GM12891 (cell line): ENCODE data around the gene KRT17. TPM values are rescaled to one million over a fixed set of nuclear protein-coding genes. Genes with fewer than 3 reads are reported as not detected.
A peak's percentile ranks its signal among the peaks of the same experiment; 100 is the strongest.

Source experiments
- DNase-seq: peaks from one replicate; pipeline ENCODE4 v3.0.0; 2011; ENCODE audit warnings: low spot score; ENCODE audit not compliant: insufficient read length
- FAIRE-seq: peaks from 2 replicates; lab custom pipeline; 2011; peaks lifted over from hg19 to GRCh38; lab: Jason Lieb, UNC
- PAX5 ChIP-seq: IDR thresholded peaks from 2 replicates; pipeline ENCODE4 v1.6.1; 2011; ENCODE audit warnings: low read length, moderate library complexity, mild to moderate bottlenecking; ENCODE audit not compliant: insufficient read depth, severe bottlenecking
- POLR2A ChIP-seq: IDR thresholded peaks from 2 replicates; pipeline ENCODE4 v1.6.1; 2011; ENCODE audit warnings: low read depth, low read length, control low read depth
- POLR2AphosphoS5 ChIP-seq: IDR thresholded peaks from 2 replicates; pipeline ENCODE4 v1.6.1; 2011; ENCODE audit warnings: low read depth, low read length, control low read depth
- POU2F2 ChIP-seq: IDR thresholded peaks from 2 replicates; pipeline ENCODE4 v1.6.1; 2011; ENCODE audit warnings: low read depth, mild to moderate bottlenecking, control low read depth, low read length, moderate library complexity
- SPI1 ChIP-seq: IDR thresholded peaks from 2 replicates; pipeline ENCODE4 v1.6.1; 2011; ENCODE audit warnings: low read depth, low read length, control low read depth
- TAF1 ChIP-seq: IDR thresholded peaks from 2 replicates; pipeline ENCODE4 v1.6.1; 2011; ENCODE audit warnings: low read depth, low read length, control low read depth
- polyA plus RNA-seq: library from polyadenylated mRNA; unstranded; fragments of >200 nt; gene quantifications from one replicate; pipeline ENCODE4 v1.2.1, GENCODE V29; 2012; ENCODE audit warnings: low read depth, missing spikeins, inconsistent platforms; ENCODE audit not compliant: missing spikeins

KRT17 gene
- polyA plus RNA-seq, result 2.0 TPM

DNA sequence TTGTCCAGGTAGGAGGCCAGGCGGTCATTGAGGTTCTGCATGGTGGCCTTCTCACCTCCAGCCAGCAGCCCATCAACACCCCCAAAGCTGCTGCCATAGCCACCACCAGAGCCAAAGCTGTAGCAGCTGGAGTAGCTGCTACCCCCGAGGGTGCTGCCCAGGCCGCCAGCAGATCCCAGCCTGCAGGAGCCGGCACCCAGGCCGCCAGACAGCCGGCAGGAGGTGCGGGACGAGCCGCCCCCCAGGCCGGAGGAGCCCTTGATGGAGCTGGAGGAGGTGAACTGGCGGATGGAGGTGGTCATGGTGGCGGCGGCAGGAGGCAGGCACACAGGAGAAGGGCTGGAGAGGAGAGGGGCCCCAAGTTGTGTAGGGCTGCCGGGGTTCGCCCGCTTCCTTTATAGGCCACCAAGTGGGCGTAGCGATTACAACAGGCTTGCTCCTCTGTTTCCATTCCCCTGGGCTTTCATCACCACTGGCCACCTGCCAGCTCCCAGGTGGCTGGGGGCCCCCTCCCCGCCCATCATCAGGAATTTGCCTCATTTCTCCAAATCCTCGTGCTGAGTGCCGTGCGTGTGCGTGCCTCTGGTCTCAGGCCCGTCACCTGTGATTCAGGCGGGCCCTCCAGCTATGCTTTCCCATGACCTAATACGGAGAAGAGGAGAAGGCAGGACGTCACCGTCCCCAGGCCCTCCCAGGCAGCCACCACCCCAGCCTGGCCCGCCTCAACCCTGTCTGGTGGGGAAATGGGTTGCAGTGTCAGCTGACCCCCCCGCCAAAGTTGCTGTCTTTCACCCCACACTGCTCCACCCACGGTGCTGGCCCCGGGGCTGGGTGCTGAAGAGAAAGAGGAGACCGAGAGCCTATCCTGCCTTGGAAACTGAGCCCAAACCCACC is at the start of gene KRT17:
Gene KRT17, minus strand, starts transcription at position 368 of the 894 bp plus-strand sequence. Its CDS starts 66 bp downstream, at position 302.
- TF ChIP-seq PAX5, result no peak
- TF ChIP-seq POU2F2, result no peak
- no peak for TF ChIP-seq TAF1
- no peak for TF ChIP-seq SPI1
- no peak for TF ChIP-seq POLR2AphosphoS5
- TF ChIP-seq POLR2A, result no peak
- FAIRE-seq, result no peak
- no peak for DNase-seq

DNA sequence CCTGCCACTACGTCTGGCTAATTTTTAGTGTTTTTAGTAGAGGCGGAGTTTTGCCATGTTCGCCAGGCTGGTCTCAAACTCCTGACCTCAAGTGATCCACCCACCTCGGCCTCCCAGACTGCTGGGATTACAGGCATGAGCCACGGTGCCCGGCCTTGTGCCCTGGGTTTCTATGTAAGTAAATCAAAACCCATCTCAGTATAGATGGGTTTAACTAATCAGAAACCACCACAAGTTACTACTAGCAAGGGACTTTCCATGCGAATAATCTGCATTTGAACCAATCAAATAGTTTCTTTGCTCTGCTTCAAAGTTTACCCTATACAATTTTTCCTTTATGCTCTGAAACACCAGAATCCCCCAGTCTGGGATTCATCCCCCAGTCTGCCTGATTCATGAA is 47.8 kb upstream of the KRT17 start:
- no peak for DNase-seq
- no peak for FAIRE-seq

DNA sequence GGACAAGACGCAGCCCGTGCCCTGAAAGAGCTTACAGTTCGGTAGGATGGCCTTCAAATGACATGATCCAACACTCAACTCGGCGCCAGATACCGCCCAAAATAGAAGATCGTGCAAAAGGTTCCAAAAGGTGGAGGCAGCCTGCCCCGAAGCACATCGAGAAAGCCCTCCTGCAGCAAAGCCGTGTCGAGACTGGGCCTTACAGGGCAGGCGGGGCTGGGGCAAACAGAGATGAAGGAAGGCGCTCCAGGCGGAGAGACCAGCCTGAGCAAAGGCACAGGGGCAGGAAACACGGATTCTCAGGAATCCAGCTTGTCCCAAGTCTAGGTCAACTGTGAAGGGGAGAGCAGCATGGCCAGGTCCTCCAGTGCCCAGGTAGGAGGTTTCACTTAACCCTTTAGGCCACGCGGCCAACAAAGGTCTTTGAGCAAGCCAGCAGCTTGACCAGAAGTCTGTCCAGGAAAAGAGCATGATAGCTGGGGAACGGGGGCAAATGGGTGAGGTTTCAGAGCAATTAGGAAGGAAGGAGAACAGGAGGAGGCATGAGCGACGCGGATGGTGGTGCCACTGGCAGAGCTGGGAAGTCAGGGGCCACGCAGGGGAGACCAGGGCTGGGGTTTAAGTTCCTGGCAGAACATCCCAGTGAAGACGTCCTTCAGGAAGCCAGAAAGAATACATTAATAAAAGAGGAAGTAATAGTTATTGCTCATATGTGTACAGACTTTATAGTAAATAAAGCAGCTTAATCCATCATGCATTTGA is 43.1 kb upstream of the KRT17 start:
- no peak for TF ChIP-seq POLR2A
- FAIRE-seq, result no peak
- DNase-seq, result no peak

More for the DNA sequence above, 47.8 kb upstream of the KRT17 start:
- no peak for TF ChIP-seq POLR2A

DNA sequence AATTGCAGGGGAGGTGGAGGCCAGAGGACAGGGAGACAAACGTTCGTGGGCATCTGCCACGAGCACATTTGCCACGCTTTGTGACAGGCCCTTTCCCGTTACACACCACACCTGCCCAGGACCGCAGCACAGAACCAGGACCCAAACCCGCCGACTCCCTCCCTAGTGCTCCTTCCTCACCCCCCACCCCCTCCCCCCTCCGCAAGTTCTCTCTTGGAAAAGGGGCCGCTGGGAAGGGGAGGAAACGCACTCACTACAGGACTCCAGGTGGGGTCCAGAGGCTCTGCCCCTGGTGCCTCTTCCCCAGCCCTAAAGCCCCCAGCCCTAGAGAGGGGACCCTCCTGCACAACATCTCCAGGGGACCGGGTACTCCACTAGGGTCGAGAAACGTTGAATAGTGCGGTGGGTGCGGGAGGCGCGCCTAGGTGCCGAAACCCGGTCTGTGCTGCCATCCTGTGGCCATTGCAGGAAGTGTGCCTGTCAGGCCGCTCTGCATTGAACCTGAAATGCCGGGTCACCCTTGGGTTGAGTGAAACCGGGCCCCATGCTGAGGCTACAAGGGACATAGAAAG is 42.4 kb upstream of the KRT17 start:
- no peak for TF ChIP-seq TAF1
- no peak for TF ChIP-seq POLR2AphosphoS5
- TF ChIP-seq POU2F2, result no peak
- TF ChIP-seq SPI1, result no peak
- TF ChIP-seq PAX5, result no peak
- no peak for TF ChIP-seq POLR2A
- FAIRE-seq, result peak; percentile 92
- DNase-seq, result peak; percentile 75

DNA sequence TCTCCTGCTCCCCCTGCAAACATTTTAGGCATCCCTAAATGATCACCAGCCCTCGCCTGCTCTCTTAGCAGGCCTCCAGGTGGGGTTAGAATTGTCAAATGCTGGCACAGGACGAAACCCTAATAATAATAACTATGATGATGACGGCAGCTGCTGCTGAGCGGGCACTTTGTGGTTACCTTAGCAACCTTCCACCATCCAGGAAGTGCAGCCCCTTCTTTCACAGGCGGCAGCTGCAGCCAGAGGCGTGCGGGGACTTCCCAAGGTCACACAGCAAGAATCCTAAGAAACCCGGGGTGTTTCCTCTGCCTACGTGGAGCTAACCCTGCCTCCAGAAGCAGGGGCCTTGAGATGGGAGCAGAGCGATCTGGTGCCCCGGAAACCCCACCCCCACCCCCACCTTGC is 41.9 kb upstream of the KRT17 start:
- no peak for FAIRE-seq
- DNase-seq, result no peak
- TF ChIP-seq PAX5 (no peak), POLR2A (no peak), TAF1 (no peak), POU2F2 (no peak), SPI1 (no peak), POLR2AphosphoS5 (no peak)

DNA sequence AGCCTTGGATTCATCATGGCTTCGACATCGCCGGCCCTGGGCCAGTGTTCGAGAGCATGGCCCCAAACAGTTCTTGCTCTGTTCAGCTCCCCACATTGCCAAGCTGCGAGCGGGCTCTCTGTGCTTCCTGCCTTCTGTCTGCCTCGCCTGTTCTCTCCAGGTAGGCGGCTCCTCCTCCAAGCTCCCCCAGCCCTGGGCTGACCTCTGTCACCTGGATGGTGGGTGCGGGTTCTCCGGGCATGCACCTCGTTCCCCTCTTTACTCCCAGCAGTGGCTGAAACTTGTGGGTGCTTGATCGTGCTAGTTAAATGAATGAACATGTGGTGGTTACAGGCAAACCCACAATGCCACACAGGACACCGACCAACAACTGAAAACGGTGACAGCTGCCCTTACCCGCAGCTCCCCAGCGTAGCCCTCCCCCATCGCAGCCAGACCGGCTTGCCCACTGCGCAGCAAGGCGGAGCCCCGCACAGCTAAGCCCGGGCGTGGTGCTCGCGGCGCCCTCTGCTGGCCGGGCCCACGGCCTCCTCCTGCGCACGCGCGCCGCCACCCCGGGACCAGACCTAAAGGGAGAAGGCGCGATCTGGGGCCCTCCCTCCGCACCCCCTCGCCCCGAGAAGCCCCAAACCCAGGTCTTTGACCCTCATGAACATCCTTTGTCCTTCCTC is 41.3 kb upstream of the KRT17 start:
- peak; percentile 92 for DNase-seq
- FAIRE-seq, result peak; percentile 92
- 0 out of 2 replicates have a peak, but pooled peaks have one; percentile 16 for TF ChIP-seq POLR2A
- no peak for TF ChIP-seq SPI1
- 0 out of 2 replicates have a peak, but pooled peaks have one; percentile 12 for TF ChIP-seq POU2F2

DNA sequence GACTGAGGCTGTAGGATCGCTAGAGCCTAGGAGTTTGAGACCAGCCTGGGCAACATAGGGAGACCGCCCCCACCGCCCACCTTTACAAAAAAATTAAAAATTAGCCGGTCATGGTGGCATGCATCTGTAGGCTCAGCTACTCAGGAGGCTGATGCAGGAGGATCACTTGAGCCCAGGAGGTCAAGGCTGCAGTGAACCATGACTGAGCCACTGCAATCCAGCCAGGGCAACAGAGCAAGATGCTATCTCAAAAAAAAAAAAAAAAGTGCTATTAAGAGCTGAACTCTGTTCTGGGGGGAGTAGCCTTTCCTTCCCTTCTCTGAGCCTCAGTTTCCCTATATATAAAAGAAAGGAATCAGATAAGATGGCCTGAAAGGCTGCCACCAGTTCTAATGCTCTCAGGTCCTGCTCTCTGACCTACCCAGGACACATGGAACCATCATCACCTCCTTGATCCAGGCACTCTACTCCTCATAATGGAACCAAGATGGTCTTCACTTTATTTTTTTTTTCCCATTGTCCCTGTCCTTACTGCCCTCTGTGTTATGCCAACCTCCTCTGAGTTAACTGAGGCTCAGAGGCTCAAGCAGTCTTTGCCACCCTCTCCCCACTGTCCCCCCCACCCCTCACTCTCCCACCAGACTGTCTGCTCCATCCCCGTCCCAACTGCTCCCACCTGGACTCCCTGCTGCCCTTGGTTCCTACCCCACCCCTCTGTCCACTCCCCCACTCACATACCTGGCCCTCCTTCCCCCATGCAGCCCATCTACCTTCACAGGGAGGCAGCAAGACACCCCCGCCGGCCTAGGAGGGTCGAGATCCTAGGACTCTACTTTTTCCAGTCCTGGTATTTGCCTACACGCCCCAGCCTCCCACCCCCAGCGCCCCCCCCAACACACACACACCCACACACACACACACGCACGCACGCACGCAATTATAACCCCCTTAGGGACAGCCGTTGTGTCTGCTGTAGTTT is 40.5 kb upstream of the KRT17 start:
- DNase-seq (no peak), FAIRE-seq (no peak)
- no peak for TF ChIP-seq POLR2AphosphoS5
- no peak for TF ChIP-seq SPI1
- TF ChIP-seq POLR2A, result no peak
- TF ChIP-seq PAX5, result no peak
- TF ChIP-seq TAF1, result no peak
- TF ChIP-seq POU2F2, result no peak

DNA sequence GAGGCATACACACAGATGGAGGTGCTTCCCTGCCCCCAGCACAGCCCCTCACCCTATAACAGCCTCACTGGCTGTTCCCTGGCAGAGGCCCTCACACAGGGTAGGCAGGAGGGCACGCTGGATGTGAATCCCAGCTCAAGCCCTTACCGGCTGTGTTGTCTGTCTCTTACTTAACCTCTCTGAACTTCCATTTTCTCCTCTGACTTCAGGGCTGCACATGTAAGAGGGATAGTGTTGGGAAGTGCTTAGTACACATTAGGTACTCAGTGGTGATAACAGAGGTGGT is 39.7 kb upstream of the KRT17 start:
- FAIRE-seq, result no peak
- TF ChIP-seq PAX5 (no peak), TAF1 (no peak), POLR2A (no peak), POLR2AphosphoS5 (no peak), POU2F2 (no peak), SPI1 (no peak)
- DNase-seq, result no peak

DNA sequence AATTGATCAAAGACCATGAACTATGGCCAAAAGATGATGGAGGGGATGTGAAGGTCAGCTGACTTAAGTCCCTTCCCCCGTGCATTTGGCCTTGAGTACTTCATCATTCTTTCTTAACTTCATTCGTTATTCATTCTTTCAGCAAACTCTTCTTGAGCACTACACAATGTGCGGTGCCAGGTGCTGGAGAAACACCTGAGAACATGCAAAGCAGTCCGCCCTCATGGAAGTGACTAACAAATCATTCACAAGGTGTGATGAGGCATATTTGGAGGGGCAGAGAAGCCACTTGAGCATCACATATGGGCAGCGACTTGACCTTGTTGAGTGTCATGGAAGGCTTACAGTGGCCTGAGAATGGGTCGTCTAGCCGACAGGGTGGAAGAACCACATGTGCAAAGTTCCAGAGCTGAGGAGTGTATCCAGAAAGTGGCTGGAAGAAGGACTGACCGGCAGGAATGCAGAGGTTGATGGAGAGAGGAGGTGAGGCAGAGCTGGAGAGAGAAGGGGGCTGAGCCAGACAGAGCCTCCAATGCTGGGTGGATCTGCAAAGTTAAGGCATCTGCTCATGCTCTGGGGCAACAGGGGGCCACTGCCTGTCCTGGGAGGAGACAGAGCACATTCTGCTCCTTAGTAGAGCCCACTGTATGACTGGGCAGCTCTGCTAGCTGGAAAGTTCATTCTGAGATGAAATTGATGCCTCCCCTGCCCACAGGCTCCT is 39.2 kb upstream of the KRT17 start:
- FAIRE-seq (no peak), DNase-seq (no peak)
- no peak for TF ChIP-seq POU2F2
- no peak for TF ChIP-seq TAF1
- no peak for TF ChIP-seq PAX5
